Omental fat pad (tissue), 4 donors: ENCODE data around the gene PNKD. TPM values are rescaled to one million over a fixed set of nuclear protein-coding genes. Genes with fewer than 3 reads are reported as not detected.

Source experiments
- ATAC-seq: fragments of 150-250 bp; one replicate; pipeline ENCODE4 v1.9.1; 2016; ENCODE audit warnings: mild to moderate bottlenecking, moderate library complexity; ENCODE audit not compliant: low FRiP score
- DNase-seq: peaks from one replicate; pipeline ENCODE4 v3.0.0-alpha.2; 2019; ENCODE audit warnings: low spot score
- total RNA-seq, 4 donors: library from RNA; depleted of rRNA; stranded (reverse); fragments of >200 nt; gene quantifications; one replicate each; pipeline ENCODE4 v1.1.0, GENCODE V29; 2016
- TF ChIP-seq, protein P1 (sequence below), 3 donors: fragments of 450-650 bp; IDR thresholded peaks; one replicate each; pipeline ENCODE4 v1.5.1; 2016 to 2017; ENCODE audit warnings: antibody characterized with exemption in 3 of 3, mild to moderate bottlenecking in 3 of 3, moderate library complexity in 2 of 3

The PNKD gene
- total RNA-seq, 4 donors from 2014 or later: 25.5 to 38.0 (median 31.3) TPM

DNA sequence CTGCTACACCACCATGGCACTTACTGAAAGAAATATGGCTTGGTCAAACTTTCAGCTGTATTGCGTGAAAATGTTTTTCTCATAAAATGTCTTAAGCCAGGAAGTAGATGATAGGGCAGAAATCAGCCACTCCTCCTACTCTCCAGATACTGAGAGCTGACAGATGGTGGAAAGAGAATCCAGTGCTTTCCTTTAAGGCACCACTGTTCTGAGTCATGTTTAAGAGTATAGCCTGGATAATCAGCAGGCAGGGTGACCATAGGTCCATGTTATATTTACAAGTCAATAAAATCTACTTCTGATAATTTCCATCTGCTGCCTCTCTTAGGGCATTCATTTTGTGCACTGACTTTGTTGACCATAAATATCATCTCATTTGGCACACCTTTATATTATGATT is 31.4 kb upstream of the PNKD start:
- no peak for ATAC-seq
- TF ChIP-seq, protein P1, sequence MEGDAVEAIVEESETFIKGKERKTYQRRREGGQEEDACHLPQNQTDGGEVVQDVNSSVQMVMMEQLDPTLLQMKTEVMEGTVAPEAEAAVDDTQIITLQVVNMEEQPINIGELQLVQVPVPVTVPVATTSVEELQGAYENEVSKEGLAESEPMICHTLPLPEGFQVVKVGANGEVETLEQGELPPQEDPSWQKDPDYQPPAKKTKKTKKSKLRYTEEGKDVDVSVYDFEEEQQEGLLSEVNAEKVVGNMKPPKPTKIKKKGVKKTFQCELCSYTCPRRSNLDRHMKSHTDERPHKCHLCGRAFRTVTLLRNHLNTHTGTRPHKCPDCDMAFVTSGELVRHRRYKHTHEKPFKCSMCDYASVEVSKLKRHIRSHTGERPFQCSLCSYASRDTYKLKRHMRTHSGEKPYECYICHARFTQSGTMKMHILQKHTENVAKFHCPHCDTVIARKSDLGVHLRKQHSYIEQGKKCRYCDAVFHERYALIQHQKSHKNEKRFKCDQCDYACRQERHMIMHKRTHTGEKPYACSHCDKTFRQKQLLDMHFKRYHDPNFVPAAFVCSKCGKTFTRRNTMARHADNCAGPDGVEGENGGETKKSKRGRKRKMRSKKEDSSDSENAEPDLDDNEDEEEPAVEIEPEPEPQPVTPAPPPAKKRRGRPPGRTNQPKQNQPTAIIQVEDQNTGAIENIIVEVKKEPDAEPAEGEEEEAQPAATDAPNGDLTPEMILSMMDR (IDR thresholded peaks at IDR 0.05): no peak
- no peak for DNase-seq

DNA sequence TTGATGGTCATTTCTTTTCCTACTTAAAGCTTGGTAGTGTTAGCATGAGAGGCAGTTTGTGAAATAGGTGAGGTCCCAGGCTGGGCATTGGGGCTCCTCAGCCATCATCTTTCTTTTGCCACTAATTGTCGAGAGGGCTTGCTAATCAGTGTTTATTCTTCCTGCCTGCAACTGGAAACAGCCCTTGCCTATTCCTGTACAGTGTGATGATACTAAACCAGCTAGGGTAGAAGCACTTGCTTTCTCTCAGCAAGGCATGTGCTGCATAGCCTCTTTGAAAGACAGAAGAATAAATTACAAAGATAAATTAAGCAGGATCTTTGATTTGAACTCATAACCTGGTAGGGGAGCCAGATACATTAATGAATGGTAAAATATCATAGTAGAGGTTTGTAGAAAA is 26.1 kb upstream of the PNKD start:
- ATAC-seq: no peak
- TF ChIP-seq, protein P1 (IDR thresholded peaks at IDR 0.05): no peak

DNA sequence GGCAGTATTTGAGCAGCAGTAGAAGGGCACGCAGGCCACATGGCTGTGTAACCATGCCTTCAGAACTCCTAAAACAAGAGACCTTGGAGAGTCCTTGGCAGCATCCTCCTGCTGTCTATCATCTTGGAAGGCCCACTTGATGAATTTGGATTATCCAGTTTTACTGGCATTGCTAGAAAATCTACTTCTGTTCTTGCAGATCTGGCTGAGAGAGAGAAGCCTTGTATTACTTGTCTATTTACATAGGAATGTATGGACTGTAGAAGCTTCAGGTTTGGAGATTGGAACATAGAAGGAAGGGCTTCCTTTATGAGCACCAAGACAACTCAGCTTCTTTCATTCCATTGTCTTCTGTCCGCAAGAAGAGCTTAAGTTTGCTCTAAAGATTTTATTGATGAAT is 25.7 kb upstream of the PNKD start:
- TF ChIP-seq, protein P1 (IDR thresholded peaks at IDR 0.05): no peak
- no peak for DNase-seq
- no peak for ATAC-seq

More for the DNA sequence above, 26.1 kb upstream of the PNKD start:
- no peak for DNase-seq

DNA sequence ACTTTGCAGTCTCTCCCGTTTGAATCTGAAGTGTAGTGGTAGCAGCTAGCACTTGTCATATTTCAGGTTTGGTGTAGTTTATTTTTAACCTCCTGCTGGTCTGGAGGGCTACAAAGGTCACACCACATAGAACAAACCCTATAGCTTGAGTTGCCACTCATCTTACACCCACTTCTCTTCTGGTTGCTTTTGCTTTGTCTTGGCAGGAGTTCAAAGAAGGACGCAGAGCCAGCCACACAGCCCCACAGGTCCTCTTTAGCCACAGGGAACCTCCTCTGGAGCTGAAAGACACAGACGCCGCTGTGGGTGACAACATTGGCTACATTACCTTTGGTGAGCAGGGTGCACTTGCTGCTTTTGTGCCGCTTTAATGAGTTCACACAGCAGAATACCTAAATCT is 25.1 kb upstream of the PNKD start:
- TF ChIP-seq, protein P1 (IDR thresholded peaks at IDR 0.05): no peak
- DNase-seq (no peak), ATAC-seq (no peak)

DNA sequence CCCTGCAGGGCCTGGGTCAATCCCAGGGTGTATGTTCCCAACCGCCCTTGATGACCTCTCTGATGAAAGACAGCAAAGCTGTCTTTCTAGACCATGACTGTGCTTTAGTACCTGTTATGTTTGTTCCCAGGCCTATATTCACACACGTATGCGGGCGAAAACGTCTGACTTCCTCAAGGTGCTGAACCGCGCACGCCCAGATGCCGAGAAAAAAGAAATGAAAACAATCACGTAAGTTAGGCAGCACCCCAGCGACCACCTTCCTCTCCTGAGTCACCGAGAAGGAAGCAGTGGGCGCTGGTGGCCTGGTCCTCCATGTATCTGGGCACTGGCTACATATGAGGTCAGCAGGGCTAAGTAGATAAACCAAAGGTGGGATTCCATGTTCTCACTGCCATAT is 20.6 kb upstream of the PNKD start:
- ATAC-seq (no peak), DNase-seq (no peak)
- TF ChIP-seq, protein P1 (IDR thresholded peaks at IDR 0.05): no peak

DNA sequence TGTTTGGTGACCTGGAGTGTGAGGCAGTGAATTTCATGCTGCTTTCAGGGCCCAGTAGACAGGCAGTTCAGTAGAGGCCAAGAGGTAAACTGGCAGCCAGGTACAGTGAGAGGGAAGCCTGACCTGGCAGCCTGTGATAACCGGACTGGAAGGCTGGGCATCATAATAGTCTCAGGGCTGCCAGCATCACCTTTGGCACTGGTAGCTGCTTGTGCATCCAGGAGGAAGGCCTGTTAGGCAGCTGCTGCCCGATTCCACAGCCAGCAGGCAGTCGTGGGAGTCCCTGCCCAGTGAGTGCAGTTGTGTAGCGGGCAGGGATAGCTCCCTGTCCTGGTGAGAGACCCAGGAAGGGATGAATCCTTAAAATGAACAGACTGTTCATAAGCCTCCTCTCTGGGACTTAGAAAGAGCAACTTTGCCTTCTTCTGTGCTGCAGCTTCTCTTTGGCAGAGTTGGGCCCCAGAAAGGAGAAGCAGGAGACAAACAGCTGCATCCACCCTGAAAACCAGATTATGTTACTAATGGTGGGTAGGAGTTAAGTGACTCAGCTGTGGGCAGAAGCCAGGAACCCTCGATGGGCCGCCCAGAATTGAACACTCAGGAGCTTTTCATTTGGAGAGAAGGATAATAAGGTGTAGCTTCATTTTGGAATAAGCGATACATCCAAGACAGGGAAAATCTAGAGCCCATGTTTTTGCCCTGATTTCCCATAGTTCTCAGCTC is 17.6 kb upstream of the PNKD start:
- no peak for ATAC-seq
- no peak for DNase-seq
- TF ChIP-seq, protein P1 (IDR thresholded peaks at IDR 0.05): no peak

DNA sequence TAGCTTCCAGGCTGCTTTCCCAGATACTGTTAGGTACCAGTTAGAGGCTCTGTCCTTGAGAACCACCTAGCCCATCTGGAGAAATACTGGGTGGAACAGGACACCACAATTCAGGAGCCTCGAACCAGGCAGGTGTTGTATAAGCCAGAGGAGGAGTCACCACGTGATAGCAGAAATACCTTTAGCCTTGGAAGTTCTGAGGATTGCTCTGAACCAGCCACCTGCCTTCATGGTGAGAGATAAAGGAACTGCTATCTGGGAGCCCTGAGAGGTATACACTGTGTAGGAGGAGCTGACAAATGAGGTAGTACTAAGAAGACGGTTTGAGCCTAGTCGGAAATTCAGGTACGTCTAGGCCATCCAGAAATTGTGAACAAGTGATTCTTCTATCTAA is 17.1 kb upstream of the PNKD start:
- no peak for ATAC-seq
- no peak for DNase-seq
- TF ChIP-seq, protein P1 (IDR thresholded peaks at IDR 0.05): no peak
